Rectal smooth muscle tissue (tissue), 1 donor: Measurements from ENCODE around the gene EPB41L2.

Source experiments
- H3K27ac ChIP-seq: one replicate; pipeline ENCODE4 v1.7.0; 2013; ENCODE audit warnings: low read depth, low read length, inconsistent platforms
- H3K27me3 ChIP-seq: one replicate; pipeline ENCODE4 v1.7.0; 2013; ENCODE audit warnings: low read length; ENCODE audit not compliant: control insufficient read depth, insufficient read depth
- H3K36me3 ChIP-seq: one replicate; pipeline ENCODE4 v1.7.0; 2013; ENCODE audit warnings: low read length; ENCODE audit not compliant: control insufficient read depth, insufficient read depth
- H3K4me1 ChIP-seq: one replicate; pipeline ENCODE4 v1.7.0; 2013; ENCODE audit warnings: low read length; ENCODE audit not compliant: control insufficient read depth, insufficient read depth
- H3K4me3 ChIP-seq: one replicate; pipeline ENCODE4 v1.7.0; 2013; ENCODE audit warnings: low read length
- H3K9ac ChIP-seq: one replicate; pipeline ENCODE4 v1.7.0; 2013; ENCODE audit warnings: low read length

The EPB41L2 gene

DNA sequence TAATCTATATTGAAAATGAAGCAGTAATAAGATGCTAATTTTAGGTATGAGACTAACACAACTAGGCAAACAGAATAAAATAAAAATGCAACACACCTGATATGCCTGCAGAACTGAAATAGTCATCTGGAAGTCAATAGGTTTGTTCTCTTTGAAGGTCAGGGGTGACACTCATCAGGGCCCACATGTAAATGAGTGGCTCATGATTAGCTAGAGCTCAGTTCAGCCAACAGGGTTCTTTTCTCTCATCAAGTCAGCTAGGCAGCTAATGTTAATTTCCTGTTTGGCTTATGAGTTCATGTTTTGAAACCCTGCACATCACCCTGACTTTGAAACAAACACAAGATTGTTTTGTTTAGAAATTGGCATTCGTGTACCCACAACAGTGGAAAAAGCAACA lies 212.0 kb downstream of the EPB41L2 start:
- Histone ChIP-seq H3K27me3 (no peaks in the 10 kb centered on the region), H3K36me3 (no peaks in the 10 kb centered on the region), H3K4me1 (no peaks in the 10 kb centered on the region), H3K4me3 (no peak overlapping the region), H3K27ac (no peak overlapping the region), H3K9ac (no peak overlapping the region)

- Histone ChIP-seq H3K27ac (no peak overlapping the region), H3K27me3 (no peaks in the 10 kb centered on the region), H3K4me3 (no peak overlapping the region), H3K9ac (no peak overlapping the region), H3K36me3 (no peaks in the 10 kb centered on the region), H3K4me1 (no peaks in the 10 kb centered on the region)
Measured at GRCh38 chr6:130849594-130849993, 213.5 kb downstream of the EPB41L2 start.

- Histone ChIP-seq H3K4me1 (no peaks in the 10 kb centered on the region), H3K27ac (no peak overlapping the region), H3K27me3 (no peaks in the 10 kb centered on the region), H3K4me3 (no peak overlapping the region), H3K9ac (no peak overlapping the region), H3K36me3 (no peaks in the 10 kb centered on the region)
Measured at GRCh38 chr6:130848945-130849344, 214.1 kb downstream of the EPB41L2 start.

- Histone ChIP-seq H3K4me3 (no peak overlapping the region), H3K36me3 (no peaks in the 10 kb centered on the region), H3K9ac (no peak overlapping the region), H3K27me3 (no peaks in the 10 kb centered on the region), H3K4me1 (no peaks in the 10 kb centered on the region), H3K27ac (no peak overlapping the region)
Measured at GRCh38 chr6:130847001-130847910, 215.8 kb downstream of the EPB41L2 start.

GRCh38 chr6:130846501-130846900 lies 216.5 kb downstream of the EPB41L2 start:
- no peaks in the 10 kb centered on the region for H3K27me3 ChIP-seq
- no peak overlapping the region for H3K4me3 ChIP-seq
- H3K4me1 ChIP-seq: no peaks in the 10 kb centered on the region
- no peak overlapping the region for H3K9ac ChIP-seq
- no peaks in the 10 kb centered on the region for H3K36me3 ChIP-seq
- H3K27ac ChIP-seq: no peak overlapping the region

DNA sequence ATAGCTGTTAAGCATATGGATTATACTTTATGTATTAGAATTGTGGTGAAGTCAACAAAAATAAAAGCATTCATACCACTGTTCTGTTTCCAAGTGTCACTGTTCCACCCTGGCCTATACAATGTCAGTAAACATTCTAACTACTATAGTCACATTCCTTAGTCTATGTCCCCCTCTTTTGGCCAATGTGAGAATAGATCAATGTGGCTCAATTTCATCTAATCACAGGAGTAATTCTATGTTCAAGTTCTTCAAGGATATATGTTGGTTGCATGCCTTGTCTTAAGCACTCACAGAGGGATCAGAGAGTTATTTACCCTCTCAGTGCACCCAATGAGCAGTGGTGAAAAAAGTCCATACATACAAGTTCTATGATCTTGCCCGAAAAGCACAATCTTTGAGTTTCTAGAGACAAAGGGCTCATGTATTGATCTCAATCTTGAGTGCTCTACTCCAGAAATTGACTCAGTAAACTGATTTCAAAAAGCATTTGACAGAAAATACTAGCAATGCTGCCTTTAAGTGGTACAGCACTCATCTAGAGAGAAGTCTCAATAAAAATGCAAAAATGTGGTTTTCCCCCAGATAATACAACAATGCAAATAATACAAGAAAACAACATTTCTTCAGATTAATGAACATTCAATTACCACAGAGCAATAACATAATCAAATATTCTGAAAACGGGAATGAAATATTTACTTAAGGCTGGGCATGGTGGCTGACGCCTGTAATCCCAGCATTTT lies 219.3 kb downstream of the EPB41L2 start:
- Histone ChIP-seq H3K4me1 (no peaks in the 10 kb centered on the region), H3K36me3 (no peaks in the 10 kb centered on the region), H3K9ac (no peak overlapping the region), H3K27me3 (no peaks in the 10 kb centered on the region), H3K4me3 (no peak overlapping the region), H3K27ac (no peak overlapping the region)

DNA sequence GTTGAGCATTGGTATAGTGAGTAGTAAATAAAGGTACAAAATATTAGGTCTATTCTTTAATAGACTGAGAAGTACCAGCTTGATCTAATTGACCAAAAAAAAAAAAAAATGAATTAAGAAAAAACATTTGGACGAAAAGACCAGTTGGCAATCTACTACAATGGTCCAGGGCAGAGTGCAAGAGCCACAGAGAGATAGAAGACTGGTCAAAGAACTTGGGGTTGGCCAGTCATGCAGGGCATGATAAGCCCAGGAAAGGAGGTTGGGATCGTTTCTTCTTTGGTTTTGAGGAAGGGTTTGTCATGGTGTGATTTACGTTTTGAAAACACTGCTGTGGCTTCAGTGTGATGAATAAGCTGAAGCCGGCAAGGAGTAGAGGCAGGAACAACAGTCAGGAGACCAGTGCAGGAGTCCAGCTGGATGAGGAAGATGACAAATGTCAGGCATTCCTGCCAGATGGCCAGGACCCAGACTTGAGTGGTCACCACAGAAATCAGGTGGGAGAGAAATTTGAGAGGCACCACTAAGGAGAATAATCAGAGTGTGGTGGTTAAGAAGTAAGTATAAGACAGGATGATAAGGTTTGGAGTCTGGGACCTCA lies 221.8 kb downstream of the EPB41L2 start:
- no peaks in the 10 kb centered on the region for H3K36me3 ChIP-seq
- no peak overlapping the region for H3K4me3 ChIP-seq
- no peak overlapping the region for H3K27ac ChIP-seq
- no peak overlapping the region for H3K9ac ChIP-seq
- no peaks in the 10 kb centered on the region for H3K4me1 ChIP-seq
- H3K27me3 ChIP-seq: no peaks in the 10 kb centered on the region

- Histone ChIP-seq H3K36me3 (no peaks in the 10 kb centered on the region), H3K27ac (no peak overlapping the region)
Measured at GRCh38 chr6:130840050-130840449, 223.0 kb downstream of the EPB41L2 start.

GRCh38 chr6:130839379-130839778 lies 223.7 kb downstream of the EPB41L2 start:
- Histone ChIP-seq H3K36me3 (no peaks in the 10 kb centered on the region), H3K27ac (no peak overlapping the region), H3K4me3 (no peak overlapping the region), H3K4me1 (no peaks in the 10 kb centered on the region), H3K9ac (no peak overlapping the region), H3K27me3 (no peaks in the 10 kb centered on the region)

More at GRCh38 chr6:130840050-130840449, 223.0 kb downstream of the EPB41L2 start:
- Histone ChIP-seq H3K9ac (no peak overlapping the region), H3K4me1 (no peaks in the 10 kb centered on the region), H3K4me3 (no peak overlapping the region), H3K27me3 (no peaks in the 10 kb centered on the region)

DNA sequence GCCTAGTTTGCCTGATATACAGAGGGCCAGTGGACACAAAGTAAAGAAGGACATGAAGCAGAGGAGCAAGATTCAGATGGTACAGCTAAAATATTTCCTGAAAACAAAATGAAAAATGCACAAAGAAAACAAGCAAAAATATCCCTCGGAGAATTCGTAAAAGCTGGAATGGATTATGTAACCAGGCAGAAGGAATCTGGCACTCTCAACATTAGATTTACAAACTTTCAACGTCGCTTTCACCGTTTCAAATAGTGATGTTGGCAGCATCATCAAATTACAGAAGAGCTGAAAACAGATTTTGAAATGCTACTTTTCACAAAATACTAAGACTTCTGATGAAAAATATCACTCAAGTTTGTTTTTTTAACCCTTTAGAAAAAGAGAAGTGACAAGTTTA lies 224.1 kb downstream of the EPB41L2 start:
- no peak overlapping the region for H3K4me3 ChIP-seq
- no peak overlapping the region for H3K9ac ChIP-seq
- H3K36me3 ChIP-seq: no peaks in the 10 kb centered on the region
- no peak overlapping the region for H3K27ac ChIP-seq
- H3K27me3 ChIP-seq: no peaks in the 10 kb centered on the region
- no peaks in the 10 kb centered on the region for H3K4me1 ChIP-seq

DNA sequence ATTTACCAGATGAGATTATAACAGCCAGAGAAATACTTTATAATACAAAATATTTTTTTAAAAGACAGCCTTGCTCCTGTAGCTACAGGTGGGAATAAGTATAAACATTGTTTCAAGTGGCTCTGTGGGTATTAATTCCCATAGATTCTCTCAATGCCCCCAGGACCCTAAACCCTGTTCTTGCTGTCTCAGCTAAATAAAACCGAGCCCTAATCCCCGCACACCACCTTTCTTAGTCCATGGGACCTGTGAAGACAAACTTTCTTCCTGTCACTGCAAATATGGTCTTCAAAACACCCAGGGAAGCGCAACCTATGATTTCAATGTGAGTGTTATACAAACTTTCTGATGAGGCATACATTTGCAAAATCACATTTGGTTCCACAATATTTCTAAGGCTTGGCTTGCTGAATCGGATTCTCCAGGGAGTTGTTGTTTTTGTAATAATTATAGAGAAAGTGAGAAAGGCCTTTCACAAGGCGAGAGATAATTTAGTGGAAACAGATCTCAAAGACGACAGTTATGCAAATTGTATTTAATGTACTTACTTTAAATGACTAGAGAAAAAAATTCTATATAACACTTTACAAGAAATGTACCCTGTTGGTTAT lies 224.7 kb downstream of the EPB41L2 start:
- Histone ChIP-seq H3K9ac (no peak overlapping the region), H3K36me3 (no peaks in the 10 kb centered on the region), H3K4me3 (no peak overlapping the region), H3K4me1 (no peaks in the 10 kb centered on the region), H3K27me3 (no peaks in the 10 kb centered on the region), H3K27ac (no peak overlapping the region)

GRCh38 chr6:130837067-130837466 lies 226.0 kb downstream of the EPB41L2 start:
- Histone ChIP-seq H3K27ac (no peak overlapping the region), H3K36me3 (no peaks in the 10 kb centered on the region), H3K27me3 (no peaks in the 10 kb centered on the region), H3K4me1 (no peaks in the 10 kb centered on the region), H3K9ac (no peak overlapping the region), H3K4me3 (no peak overlapping the region)
